Caco-2 (cell line): Measurements from ENCODE around the gene NAA80. TPM values are rescaled to one million over a fixed set of nuclear protein-coding genes. Genes with fewer than 3 reads are reported as not detected.

Experiments
- BruUV-seq: library from RNA; stranded (reverse); fragments of 400-500 nt; replicated peaks from 2 replicates; lab custom pipeline; 2021; lab: Mats Ljungman, UMichigan
- CTCF ChIA-PET: fragments of 300-600 bp; sonication (Branson Sonifier 250); formaldehyde crosslinking; loops from one replicate; lab custom pipeline; 2022; ENCODE audit warnings: antibody characterized with exemption; lab: Charles Lee
- POLR2A ChIA-PET: fragments of 300-600 bp; sonication (Branson Sonifier 250); formaldehyde crosslinking; loops from one replicate; lab custom pipeline; 2022; ENCODE audit warnings: antibody characterized with exemption; lab: Charles Lee
- DNase-seq, 2 experiments: peaks; one replicate each; pipeline versions ENCODE4 v3.0.0 to v3.0.0-alpha.2; 2020 to 2022
- H3K27me3 ChIP-seq: replicated peaks from 2 replicates; pipeline ENCODE4 v1.6.0; 2011; ENCODE audit warnings: low read length; ENCODE audit not compliant: control insufficient read depth, insufficient read depth
- H3K36me3 ChIP-seq: 2 replicates; pipeline ENCODE4 v1.5.1; 2011; ENCODE audit warnings: low read length; ENCODE audit not compliant: control insufficient read depth, insufficient read depth
- H3K4me1 ChIP-seq: fragments of 250-450 bp; sonication (Bioruptor Pico); 2 replicates; pipeline ENCODE4 v1.5.1; 2020; ENCODE audit warnings: mild to moderate bottlenecking
- H3K4me3 ChIP-seq: 2 replicates; pipeline ENCODE4 v1.5.1; 2011; ENCODE audit warnings: low read depth, mild to moderate bottlenecking, control low read depth, low read length
- H3K9me3 ChIP-seq: fragments of 250-450 bp; sonication (Bioruptor Pico); 2 replicates; pipeline ENCODE4 v1.5.1; 2020; ENCODE audit warnings: mild to moderate bottlenecking, moderate library complexity
- H3K27ac Mint-ChIP-seq: one replicate; pipeline ENCODE4 v1.8.0; 2022; ENCODE audit warnings: mixed read lengths; ENCODE audit not compliant: unreplicated experiment
- H3K27me3 Mint-ChIP-seq: one replicate; pipeline ENCODE4 v1.8.0; 2022; ENCODE audit warnings: mixed read lengths; ENCODE audit not compliant: insufficient read depth, unreplicated experiment
- H3K36me3 Mint-ChIP-seq: one replicate; pipeline ENCODE4 v1.8.0; 2022; ENCODE audit warnings: mild to moderate bottlenecking, mixed read lengths; ENCODE audit not compliant: insufficient read depth, unreplicated experiment
- H3K4me1 Mint-ChIP-seq: one replicate; pipeline ENCODE4 v1.8.0; 2022; ENCODE audit warnings: low read depth, mixed read lengths; ENCODE audit not compliant: unreplicated experiment
- H3K4me3 Mint-ChIP-seq: one replicate; pipeline ENCODE4 v1.8.0; 2022; ENCODE audit warnings: mild to moderate bottlenecking, moderate library complexity, mixed read lengths; ENCODE audit not compliant: unreplicated experiment
- H3K9me3 Mint-ChIP-seq: one replicate; pipeline ENCODE4 v1.8.0; 2022; ENCODE audit warnings: mixed read lengths; ENCODE audit not compliant: unreplicated experiment
- CTCF ChIP-seq, 2 experiments: fragments of 200-600 bp in 1 of 2; IDR thresholded peaks; 1 replicate in 1 of 2; 2 replicates in 1 of 2; pipeline versions ENCODE4 v1.5.1 to v1.8.0; 2011 to 2022; ENCODE audit warnings: antibody characterized with exemption in 1 of 2, control low read depth in 1 of 2, inconsistent platforms in 1 of 2, low read depth in 1 of 2, low read length in 1 of 2, mild to moderate bottlenecking in 1 of 2, moderate library complexity in 1 of 2; ENCODE audit not compliant: insufficient read depth in 1 of 2, severe bottlenecking in 1 of 2, unreplicated experiment in 1 of 2
- intact Hi-C: fragments of 100-400 bp; cut with micrococcal nuclease; formaldehyde crosslinking; loops from one replicate; pipeline ENCODE4 v1.10.0; 2022; ENCODE audit not compliant: unreplicated experiment
- total RNA-seq: library from RNA; stranded (reverse); gene quantifications from 2 replicates; pipeline ENCODE4 v1.2.3, GENCODE V29; 2022

Gene NAA80
- total RNA-seq, 1 experiment from 2014 or later = 8.2 TPM

- no peaks in the 10 kb centered on the region for H3K9me3 ChIP-seq
- DNase-seq = no peak
- Mint-ChIP-seq H3K4me1 (peaks cover 48% of the 10 kb centered on the region), H3K4me3 (peak overlapping the region; percentile 61), H3K9me3 (no peaks in the 10 kb centered on the region), H3K27me3 (no peaks in the 10 kb centered on the region), H3K27ac (peak overlapping the region; percentile 53), H3K36me3 (peaks cover 14% of the 10 kb centered on the region)
- ChIA-PET POLR2A (interaction anchor here (0.6 to 1.0 kb wide), 3 partner anchors 10 to 68 kb away, joined by 3 to 6 read pairs (median 5); no protein-coding TSS in a partner anchor), CTCF (interaction anchor here (0.6 to 1.8 kb wide), 8 partner anchors 10 to 1562 kb away, joined by 3 to 10 read pairs (median 4); partner anchors contain the start of gene GNAI2)
- peaks cover 76% of the 10 kb centered on the region for H3K4me1 ChIP-seq
- H3K4me3 ChIP-seq = peak overlapping the region; percentile 33
- no peak for TF ChIP-seq CTCF (IDR thresholded peaks at IDR 0.05; ENCODE audit: insufficient read depth in 1 of 2, low read depth in 1 of 2, low read length in 1 of 2, severe bottlenecking in 1 of 2, unreplicated experiment in 1 of 2)
- H3K27me3 ChIP-seq = no peaks in the 10 kb centered on the region
- peaks cover under 1% of the 10 kb centered on the region for H3K36me3 ChIP-seq
- BruUV-seq = TSS peak; percentile 3
- intact Hi-C loops = no loop called here
These were observed 29.7 kb downstream of the NAA80 start for GRCh38 chr3:50269460-50269859.

GRCh38 chr3:50268703-50269451 is 30.3 kb downstream of the NAA80 start, which contains the start of gene SEMA3B:
Gene SEMA3B (plus strand): TSS chr3:50269147. CDS start chr3:50269241, 94 bp downstream.
- Mint-ChIP-seq H3K9me3 (no peaks in the 10 kb centered on the region), H3K4me1 (peaks cover 48% of the 10 kb centered on the region), H3K36me3 (peaks cover 13% of the 10 kb centered on the region), H3K27me3 (no peaks in the 10 kb centered on the region), H3K4me3 (peak within 1 kb of the TSS; percentile 61), H3K27ac (peak within 1 kb of the TSS; percentile 53)
- Histone ChIP-seq H3K9me3 (no peaks in the 10 kb centered on the region), H3K27me3 (no peaks in the 10 kb centered on the region), H3K4me1 (peaks cover 77% of the 10 kb centered on the region), H3K4me3 (peak within 1 kb of the TSS; percentile 33), H3K36me3 (no peaks in the 10 kb centered on the region; the same call in none of the 2 replicates)
- DNase-seq = peak; percentile 46 to 74
- no peak for TF ChIP-seq CTCF (IDR thresholded peaks at IDR 0.05; ENCODE audit: insufficient read depth in 1 of 2, low read depth in 1 of 2, low read length in 1 of 2, severe bottlenecking in 1 of 2, unreplicated experiment in 1 of 2)
- ChIA-PET CTCF (interaction anchor here (0.7 to 1.8 kb wide), 7 partner anchors 9 to 1563 kb away, joined by 3 to 10 read pairs (median 4); partner anchors contain the start of gene GNAI2), POLR2A (interaction anchor here (0.6 to 1.0 kb wide), 2 partner anchors 54 to 68 kb away, joined by 4 to 6 read pairs; no protein-coding TSS in a partner anchor)
- intact Hi-C loops = no loop called here
- BruUV-seq = no TSS peak

- Mint-ChIP-seq H3K36me3 (peaks cover 11% of the 10 kb centered on the region), H3K27me3 (no peaks in the 10 kb centered on the region), H3K27ac (peak overlapping the region; percentile 53), H3K9me3 (no peaks in the 10 kb centered on the region), H3K4me1 (peaks cover 50% of the 10 kb centered on the region), H3K4me3 (peak overlapping the region; percentile 61)
- H3K4me3 ChIP-seq = no peak overlapping the region
- POLR2A ChIA-PET = no interaction called here
- no peak for TF ChIP-seq CTCF (IDR thresholded peaks at IDR 0.05; ENCODE audit: insufficient read depth in 1 of 2, low read depth in 1 of 2, low read length in 1 of 2, severe bottlenecking in 1 of 2, unreplicated experiment in 1 of 2)
- H3K27me3 ChIP-seq = no peaks in the 10 kb centered on the region
- no peaks in the 10 kb centered on the region for H3K9me3 ChIP-seq
- CTCF ChIA-PET = no interaction called here
- BruUV-seq = no TSS peak
- intact Hi-C loops = no loop called here
- no peak for DNase-seq
- H3K36me3 ChIP-seq = no peaks in the 10 kb centered on the region; the same call in 1 of the 2 replicates
- peaks cover 81% of the 10 kb centered on the region for H3K4me1 ChIP-seq
These were observed 30.9 kb downstream of the NAA80 start for GRCh38 chr3:50268276-50268675.
